Activated naive CD4-positive, alpha-beta T cell treated with anti-CD3 and anti-CD28 coated beads for 36 hours (primary cell): ENCODE results near the gene LSMEM2. TPM values are rescaled to one million over a fixed set of nuclear protein-coding genes. Genes with fewer than 3 reads are reported as not detected.
A peak's percentile ranks its signal among the peaks of the same experiment; 100 is the strongest.

Source experiments
- CTCF ChIA-PET: fragments of 350-600 bp; sonication (Branson Sonifier 250); formaldehyde crosslinking; loops from one replicate; lab custom pipeline; 2021; ENCODE audit warnings: antibody characterized with exemption; lab: Charles Lee
- DNase-seq: peaks from one replicate; pipeline ENCODE4 v3.0.0-alpha.2; 2020
- H3K27ac Mint-ChIP-seq: one replicate; pipeline ENCODE4 v1.8.0; 2021; ENCODE audit warnings: mild to moderate bottlenecking, mixed read lengths
- H3K27me3 Mint-ChIP-seq: one replicate; pipeline ENCODE4 v1.8.0; 2021; ENCODE audit warnings: low read depth, mixed read lengths
- H3K36me3 Mint-ChIP-seq: one replicate; pipeline ENCODE4 v1.8.0; 2021; ENCODE audit warnings: low read depth, mixed read lengths
- H3K4me1 Mint-ChIP-seq: one replicate; pipeline ENCODE4 v1.8.0; 2021; ENCODE audit warnings: low read depth, mixed read lengths
- H3K4me3 Mint-ChIP-seq: one replicate; pipeline ENCODE4 v1.8.0; 2021; ENCODE audit warnings: mild to moderate bottlenecking, moderate library complexity, mixed read lengths
- H3K9me3 Mint-ChIP-seq: one replicate; pipeline ENCODE4 v1.8.0; 2021; ENCODE audit warnings: mixed read lengths
- intact Hi-C: fragments of 100-400 bp; cut with micrococcal nuclease; formaldehyde crosslinking; loops from one replicate; pipeline ENCODE4 v1.15.1; 2023
- total RNA-seq, 2 experiments: library from RNA; stranded (reverse); gene quantifications; one replicate each; pipeline ENCODE4 v1.2.3, GENCODE V29; 2021

Gene LSMEM2
- total RNA-seq, 2 experiments from 2014 or later: not detected

DNA sequence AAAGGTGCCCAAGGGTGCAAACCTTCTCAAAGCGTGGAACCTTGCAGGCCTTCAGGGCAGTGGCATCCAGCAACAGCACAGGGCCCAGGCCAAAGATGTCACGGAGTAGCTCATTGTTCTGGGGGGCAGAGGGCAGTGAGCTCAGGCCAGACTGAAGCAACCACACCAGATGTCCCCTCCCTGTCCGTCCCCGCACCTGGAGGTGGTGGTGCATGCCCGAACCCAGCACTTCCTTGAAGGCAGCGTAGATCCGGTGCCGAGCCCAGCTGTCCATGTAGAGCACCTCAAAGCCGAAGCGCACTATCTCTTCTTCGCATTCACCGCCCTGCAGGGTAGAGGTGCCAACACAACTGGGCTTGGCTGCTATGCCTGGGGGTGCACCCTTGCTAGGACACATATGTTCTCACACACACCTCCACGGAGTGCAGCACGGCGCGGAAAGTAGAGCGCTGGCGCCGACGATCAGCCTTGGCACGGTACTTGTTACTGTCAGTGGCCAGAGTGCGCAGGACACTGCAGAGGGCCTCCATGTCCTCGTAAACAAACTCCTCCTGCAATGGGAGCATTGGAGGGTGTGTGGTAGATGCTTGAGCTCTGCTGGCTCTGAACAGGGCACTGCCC is 9.6 kb downstream of the LSMEM2 start:
- Mint-ChIP-seq H3K27me3 (no peaks in the 10 kb centered on the region), H3K36me3 (peaks cover 30% of the 10 kb centered on the region), H3K4me3 (no peak overlapping the region), H3K9me3 (no peaks in the 10 kb centered on the region), H3K27ac (no peak overlapping the region), H3K4me1 (peaks cover 24% of the 10 kb centered on the region)
- no peak for DNase-seq
- intact Hi-C loops: no loop called here
- CTCF ChIA-PET: interaction anchor here (0.8 to 2.3 kb wide), 2 partner anchors 62 to 261 kb away, joined by 3 to 8 read pairs; no protein-coding TSS in a partner anchor

DNA sequence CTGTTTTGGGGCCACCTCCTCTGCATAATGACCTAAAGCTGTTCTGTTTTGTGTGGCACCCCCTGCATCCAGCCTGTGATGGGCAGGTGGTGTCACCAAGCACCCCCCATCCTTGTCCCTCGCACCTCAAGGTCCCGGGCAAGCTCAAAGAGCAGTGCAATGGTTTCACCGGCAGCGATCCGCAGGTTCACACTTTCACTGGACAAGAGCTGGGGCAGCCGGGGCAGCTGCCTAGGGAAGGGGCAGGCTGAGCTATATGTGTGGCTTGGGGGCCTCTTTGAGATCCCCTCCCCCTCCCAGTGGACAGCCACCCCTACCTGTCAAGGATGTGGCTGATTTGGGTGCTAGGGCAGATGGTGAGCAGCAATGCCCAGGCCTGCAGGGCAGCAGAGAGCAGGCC is 10.2 kb downstream of the LSMEM2 start:
- CTCF ChIA-PET: interaction anchor here (0.8 to 2.3 kb wide), 2 partner anchors 63 to 260 kb away, joined by 3 to 8 read pairs; no protein-coding TSS in a partner anchor
- H3K27ac Mint-ChIP-seq: no peak overlapping the region
- no peak for DNase-seq
- H3K27me3 Mint-ChIP-seq: no peaks in the 10 kb centered on the region
- intact Hi-C loops: no loop called here
- H3K4me3 Mint-ChIP-seq: peak overlapping the region; percentile 12
- peaks cover 24% of the 10 kb centered on the region for H3K4me1 Mint-ChIP-seq
- no peaks in the 10 kb centered on the region for H3K9me3 Mint-ChIP-seq
- H3K36me3 Mint-ChIP-seq: peaks cover 30% of the 10 kb centered on the region

DNA sequence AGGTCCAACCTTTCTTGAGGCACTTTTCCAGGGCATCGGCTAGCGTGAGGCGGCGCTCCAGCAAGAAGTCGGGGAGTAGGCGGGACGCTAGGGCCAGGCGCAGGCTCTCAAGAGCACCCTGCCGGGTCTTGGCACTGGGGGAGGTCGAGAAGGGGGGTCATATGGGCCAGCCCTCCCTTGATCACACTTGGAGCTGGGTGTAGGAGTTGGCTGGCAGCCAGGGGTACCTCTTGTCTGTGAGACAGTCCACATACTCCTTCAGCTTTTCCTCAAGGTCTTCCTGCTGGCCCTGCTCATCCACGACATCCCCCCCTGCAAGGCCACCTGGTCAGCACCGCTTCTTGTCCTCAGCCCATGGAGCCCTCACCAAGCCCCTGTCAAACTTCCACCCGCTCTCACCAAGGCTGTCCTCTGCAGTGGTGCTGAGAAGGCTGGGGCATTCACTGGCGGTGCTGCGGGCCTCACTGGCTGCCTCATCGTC is 11.3 kb downstream of the LSMEM2 start:
- intact Hi-C loops: no loop called here
- Mint-ChIP-seq H3K4me1 (peaks cover 24% of the 10 kb centered on the region), H3K9me3 (no peaks in the 10 kb centered on the region), H3K36me3 (peaks cover 27% of the 10 kb centered on the region), H3K4me3 (peak overlapping the region; percentile 91), H3K27me3 (no peaks in the 10 kb centered on the region), H3K27ac (no peak overlapping the region)
- CTCF ChIA-PET: interaction anchor here (2.3 kb wide), 1 partner anchor 64 kb away, joined by 8 read pairs; no protein-coding TSS in a partner anchor
- DNase-seq: no peak

DNA sequence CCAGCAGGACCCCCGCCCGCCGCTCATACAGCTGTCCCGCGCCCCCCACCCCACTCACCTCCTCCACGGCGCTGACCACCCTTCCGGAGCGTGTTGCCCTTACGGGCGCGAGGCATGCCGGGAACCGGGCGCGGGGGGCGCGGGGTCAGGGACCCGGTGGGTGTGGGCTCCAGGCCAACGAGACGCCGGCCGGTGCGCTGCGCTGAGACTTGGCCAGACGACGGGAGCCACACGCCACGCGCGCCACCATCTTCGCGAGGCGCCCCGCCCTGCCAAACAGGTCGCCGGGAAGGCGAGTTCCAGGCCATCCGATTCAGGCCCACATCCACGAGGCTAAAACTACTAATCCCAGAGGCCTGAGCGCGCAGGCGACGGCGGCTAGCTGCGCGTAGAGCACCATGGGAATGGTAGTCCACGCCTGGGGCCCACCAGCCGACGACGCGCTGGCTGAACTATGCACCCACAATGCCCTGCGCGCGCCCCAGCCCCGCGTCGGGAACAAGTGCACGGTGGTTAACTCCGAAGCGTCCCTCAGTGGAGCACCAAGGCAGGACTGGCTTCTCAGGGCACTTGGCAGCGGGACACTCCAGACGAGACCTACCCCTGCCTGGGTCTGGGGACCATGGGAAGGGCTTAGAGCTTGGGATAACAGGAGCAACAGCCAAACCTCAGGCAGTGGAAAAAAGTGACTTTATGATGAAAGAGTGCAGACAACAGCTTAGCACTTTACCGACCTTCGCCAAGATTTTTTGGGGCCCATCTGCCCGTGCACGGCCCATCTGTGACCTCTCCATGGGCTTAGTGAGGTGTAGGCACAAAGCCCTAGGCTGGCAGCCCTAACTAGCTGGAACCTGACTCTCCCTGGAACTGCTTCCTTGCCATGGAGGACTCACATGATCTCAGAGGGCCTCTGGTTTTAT is 13.5 kb downstream of the LSMEM2 start, which contains the start of gene IFRD2:
Gene IFRD2, minus strand, starts transcription at position 271 of the 920 bp plus-strand sequence. Its CDS starts 155 bp downstream, at position 116.
- Mint-ChIP-seq H3K27ac (peak within 1 kb of the TSS; percentile 88), H3K27me3 (no peaks in the 10 kb centered on the region), H3K4me3 (peak within 1 kb of the TSS; percentile 91), H3K4me1 (peaks cover 24% of the 10 kb centered on the region), H3K36me3 (peaks cover 27% of the 10 kb centered on the region), H3K9me3 (no peaks in the 10 kb centered on the region)
- intact Hi-C loops: loop anchor here (1.0 kb wide), 8 partner anchors 29 to 506 kb away; partner anchors contain the start of genes CYB561D2, IP6K1, NPRL2 and RBM6
- CTCF ChIA-PET: interaction anchor here (0.9 to 2.8 kb wide), 5 partner anchors 16 to 66 kb away, joined by 4 to 13 read pairs (median 8); no protein-coding TSS in a partner anchor
- peak; percentile 98 for DNase-seq

DNA sequence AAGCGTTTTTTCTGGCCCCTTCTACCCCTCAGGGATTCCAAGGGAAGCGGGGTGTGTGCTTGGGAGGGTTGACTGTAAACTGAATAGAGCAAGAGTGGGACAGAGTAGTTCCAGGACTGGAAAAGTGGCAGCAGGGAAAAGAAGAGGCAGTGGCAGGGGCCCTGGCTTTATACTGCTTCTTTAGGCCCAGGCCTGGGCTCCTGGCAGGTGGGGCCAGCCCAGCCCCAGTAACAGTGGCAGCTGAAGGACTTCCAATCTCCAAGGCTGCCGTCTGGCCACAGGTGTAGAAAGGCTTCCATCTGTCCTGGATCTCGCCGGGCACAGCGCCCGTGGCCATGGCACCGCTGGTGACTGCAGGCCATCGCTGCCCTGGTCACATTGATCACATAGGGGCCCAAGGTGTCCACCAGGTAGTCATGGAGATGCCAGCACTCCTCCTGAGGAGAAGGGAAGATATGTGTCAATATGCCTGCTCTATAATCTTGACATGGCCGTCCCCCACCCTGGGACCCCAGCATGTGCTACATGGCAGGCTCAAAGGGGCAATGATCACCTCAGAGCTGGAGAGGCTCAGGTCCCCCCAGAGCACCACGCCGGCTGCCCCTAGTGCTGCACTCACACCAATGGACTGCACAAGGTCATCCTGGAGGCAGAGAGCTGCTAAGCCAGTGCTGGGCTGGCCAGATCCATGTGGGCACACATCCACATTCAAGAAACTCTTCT is 14.4 kb downstream of the LSMEM2 start:
- CTCF ChIA-PET: interaction anchor here (1.5 to 2.8 kb wide), 3 partner anchors 18 to 46 kb away, joined by 4 to 13 read pairs (median 11); no protein-coding TSS in a partner anchor
- H3K36me3 Mint-ChIP-seq: peaks cover 21% of the 10 kb centered on the region
- H3K4me3 Mint-ChIP-seq: peak overlapping the region; percentile 91
- H3K9me3 Mint-ChIP-seq: no peaks in the 10 kb centered on the region
- DNase-seq: no peak
- peak overlapping the region; percentile 88 for H3K27ac Mint-ChIP-seq
- H3K4me1 Mint-ChIP-seq: peaks cover 31% of the 10 kb centered on the region
- intact Hi-C loops: no loop called here
- no peaks in the 10 kb centered on the region for H3K27me3 Mint-ChIP-seq

DNA sequence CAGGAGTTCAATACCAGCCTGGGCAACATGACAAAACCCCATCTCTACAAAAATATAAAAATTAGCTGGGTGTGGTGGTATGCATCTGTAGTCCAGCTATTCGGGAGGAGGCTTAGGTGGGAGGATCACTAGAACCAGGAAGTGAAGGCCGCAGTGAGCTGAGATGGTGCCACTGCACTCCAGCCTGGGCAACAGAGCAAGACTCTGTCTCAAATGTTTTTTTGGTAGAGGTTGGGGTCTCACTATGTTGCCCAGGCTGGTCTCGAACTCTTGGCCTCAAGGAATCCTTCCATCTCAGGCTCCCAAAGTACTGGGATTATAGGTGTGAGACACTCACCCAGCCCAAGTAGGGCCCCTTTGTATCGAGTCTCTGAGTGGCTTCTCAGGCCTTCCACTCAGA is 15.2 kb downstream of the LSMEM2 start:
- intact Hi-C loops: no loop called here
- Mint-ChIP-seq H3K4me3 (no peak overlapping the region), H3K27me3 (no peaks in the 10 kb centered on the region), H3K36me3 (peaks cover 18% of the 10 kb centered on the region), H3K9me3 (no peaks in the 10 kb centered on the region), H3K4me1 (peaks cover 36% of the 10 kb centered on the region), H3K27ac (no peak overlapping the region)
- CTCF ChIA-PET: interaction anchor here (1.5 kb wide), 1 partner anchor 19 kb away, joined by 4 read pairs; no protein-coding TSS in a partner anchor
- no peak for DNase-seq

DNA sequence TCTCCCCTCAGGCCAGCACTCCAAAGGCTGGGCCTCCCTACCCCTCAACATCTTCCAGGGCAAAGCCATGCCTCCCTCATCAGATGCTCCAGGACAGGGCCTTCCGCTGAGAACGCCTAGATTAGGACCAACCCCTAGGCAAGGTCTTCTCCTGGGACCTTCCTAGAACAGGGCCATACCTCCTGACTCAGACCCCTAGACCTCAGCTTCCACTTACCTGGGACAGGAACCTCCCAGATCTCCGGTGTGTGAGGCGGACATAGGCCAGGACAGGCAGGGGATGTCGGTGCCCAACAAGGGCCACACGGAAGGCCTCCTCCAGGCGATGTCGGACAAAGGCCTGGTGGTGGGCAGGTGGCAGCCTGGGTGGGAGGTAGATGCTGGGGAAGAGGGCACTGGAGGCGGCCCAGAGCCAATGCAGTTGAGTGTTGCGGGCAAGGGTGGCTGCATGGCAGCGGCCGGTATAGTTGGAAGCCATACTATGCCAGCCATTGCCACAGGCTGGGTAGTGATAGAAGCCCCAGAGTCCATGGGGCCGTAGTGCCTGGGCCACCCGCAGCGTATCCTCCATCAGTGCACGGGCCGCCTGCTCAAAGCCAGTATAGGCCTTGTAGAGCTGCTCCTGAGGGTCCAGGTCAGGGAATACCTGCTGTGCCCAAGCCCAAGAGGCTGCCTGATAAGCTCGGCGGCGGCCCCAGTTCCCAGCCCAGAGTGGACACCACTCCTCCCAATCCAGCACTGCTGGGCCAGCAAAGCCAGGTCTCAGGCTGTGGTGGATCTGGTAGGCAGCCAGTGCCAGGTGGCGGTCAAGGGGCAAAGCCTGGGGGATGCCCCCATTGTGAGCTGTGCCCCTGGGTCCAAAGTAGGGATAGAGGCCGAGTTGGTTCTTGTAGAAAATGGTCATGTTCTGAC is 15.9 kb downstream of the LSMEM2 start:
- CTCF ChIA-PET: interaction anchor here (1.5 kb wide), 1 partner anchor 20 kb away, joined by 4 read pairs; no protein-coding TSS in a partner anchor
- Mint-ChIP-seq H3K27ac (no peak overlapping the region), H3K27me3 (no peaks in the 10 kb centered on the region), H3K4me1 (peaks cover 35% of the 10 kb centered on the region), H3K9me3 (no peaks in the 10 kb centered on the region), H3K4me3 (no peak overlapping the region), H3K36me3 (peaks cover 13% of the 10 kb centered on the region)
- intact Hi-C loops: no loop called here
- no peak for DNase-seq

DNA sequence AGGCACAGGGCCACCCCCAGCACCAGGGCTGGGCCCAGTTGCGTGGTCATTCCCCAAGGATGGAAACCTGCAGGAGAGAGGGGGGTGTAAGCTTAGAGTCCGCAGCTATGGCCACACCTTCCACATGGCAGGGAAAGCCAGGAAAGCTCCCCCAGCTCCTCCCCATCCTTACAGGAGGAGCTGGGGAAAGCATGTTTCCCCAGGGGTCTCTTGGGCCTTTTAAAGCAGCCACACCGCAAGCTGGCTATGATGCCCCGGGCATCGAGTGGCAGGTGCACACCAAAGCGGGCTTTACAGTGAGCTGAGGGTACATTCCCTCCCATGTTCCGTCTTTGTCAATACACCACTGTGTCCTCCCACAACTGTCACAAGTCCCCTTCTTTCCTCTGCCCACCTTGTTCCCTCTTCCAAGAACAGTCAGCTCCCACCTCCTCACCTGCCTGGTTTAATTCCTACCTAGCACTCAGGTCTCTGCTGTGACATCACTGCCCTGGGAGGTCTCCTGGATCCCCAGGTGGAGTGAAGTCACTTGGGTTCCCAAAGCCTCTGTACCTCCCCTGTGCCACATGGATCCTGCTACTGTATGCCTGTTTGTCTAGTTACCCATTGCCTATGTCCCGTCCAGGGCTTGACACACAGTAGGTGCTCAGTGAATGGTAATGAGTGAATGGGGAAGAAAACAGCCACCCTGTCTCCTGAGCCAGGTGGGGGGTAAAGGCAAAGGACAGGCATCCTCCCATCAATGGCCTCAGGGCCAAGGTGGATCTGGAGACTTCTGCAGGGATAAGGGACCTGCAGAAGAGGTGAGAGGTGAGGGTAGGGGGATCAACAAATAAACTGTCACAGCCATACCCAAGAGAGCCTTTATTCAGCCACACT is 16.9 kb downstream of the LSMEM2 start:
- H3K4me3 Mint-ChIP-seq: no peak overlapping the region
- H3K36me3 Mint-ChIP-seq: peaks cover 7% of the 10 kb centered on the region
- intact Hi-C loops: no loop called here
- CTCF ChIA-PET: interaction anchor here (0.5 to 0.6 kb wide), 2 partner anchors 26 to 53 kb away, joined by 3 read pairs; no protein-coding TSS in a partner anchor
- peak overlapping the region; percentile 11 for H3K27ac Mint-ChIP-seq
- DNase-seq: no peak
- H3K9me3 Mint-ChIP-seq: no peaks in the 10 kb centered on the region
- no peaks in the 10 kb centered on the region for H3K27me3 Mint-ChIP-seq
- H3K4me1 Mint-ChIP-seq: peaks cover 35% of the 10 kb centered on the region

DNA sequence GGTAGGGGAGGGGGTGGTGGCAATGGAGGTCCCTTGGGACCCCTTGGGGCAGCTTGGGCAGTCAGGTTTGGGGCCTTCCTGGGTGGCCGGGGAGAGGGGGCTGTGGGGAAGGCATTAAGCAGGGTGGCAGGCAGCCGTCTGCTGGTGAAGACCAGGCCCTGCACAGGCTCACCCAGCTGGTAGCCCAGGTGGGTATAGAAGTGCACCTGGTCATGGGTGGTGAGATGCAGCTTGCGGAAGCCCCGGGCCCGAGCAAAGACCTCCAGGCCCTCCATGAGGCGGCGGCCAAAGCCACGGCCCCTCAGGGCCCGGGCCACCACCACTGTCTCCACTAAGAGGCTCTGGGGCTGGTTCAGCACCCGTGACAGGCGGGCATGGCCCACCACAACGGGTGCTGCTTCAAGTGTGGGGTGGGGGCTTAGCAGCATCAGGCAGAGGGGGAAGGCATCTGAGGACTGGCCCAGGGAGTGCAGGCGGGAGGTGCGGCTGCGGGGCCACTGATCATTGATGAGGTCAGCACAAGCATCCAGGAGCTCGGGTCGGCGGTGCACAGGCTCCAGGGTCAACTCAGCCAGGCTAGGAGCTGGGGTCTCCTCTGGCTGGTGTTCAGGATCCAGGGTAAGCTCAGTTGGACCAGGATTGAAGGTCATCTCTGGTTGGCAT is 18.0 kb downstream of the LSMEM2 start:
- no peak for DNase-seq
- no peak overlapping the region for H3K27ac Mint-ChIP-seq

DNA sequence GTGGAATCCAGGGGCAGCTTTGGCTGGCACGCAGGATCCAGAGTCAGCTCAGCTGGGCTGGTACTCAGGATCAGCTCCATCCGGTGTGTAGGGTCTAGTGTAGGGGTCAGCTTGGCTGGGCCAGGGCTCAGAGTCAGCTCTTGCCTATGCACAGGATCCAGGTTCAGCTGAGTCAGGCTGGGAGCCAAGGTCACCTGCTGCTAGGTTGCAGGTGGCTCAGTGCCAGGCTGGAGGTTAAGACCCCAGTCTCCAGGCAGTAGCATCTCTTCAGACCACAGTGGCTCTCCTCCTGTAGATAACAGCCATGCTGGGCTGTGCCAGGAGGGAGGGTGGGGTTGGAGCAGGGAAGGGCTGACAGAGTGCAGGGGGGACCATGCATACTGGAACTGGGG is 18.5 kb downstream of the LSMEM2 start:
- H3K4me3 Mint-ChIP-seq: no peak overlapping the region
- CTCF ChIA-PET: interaction anchor here (0.7 kb wide), 1 partner anchor 29 kb away, joined by 3 read pairs; no protein-coding TSS in a partner anchor
- peaks cover 2% of the 10 kb centered on the region for H3K36me3 Mint-ChIP-seq
- no peak for DNase-seq
- peaks cover 32% of the 10 kb centered on the region for H3K4me1 Mint-ChIP-seq
- no peaks in the 10 kb centered on the region for H3K9me3 Mint-ChIP-seq
- no peak overlapping the region for H3K27ac Mint-ChIP-seq
- intact Hi-C loops: no loop called here
- no peaks in the 10 kb centered on the region for H3K27me3 Mint-ChIP-seq

More for the DNA sequence above, 18.0 kb downstream of the LSMEM2 start:
- Mint-ChIP-seq H3K9me3 (no peaks in the 10 kb centered on the region), H3K4me3 (no peak overlapping the region), H3K4me1 (peaks cover 32% of the 10 kb centered on the region), H3K36me3 (peaks cover 2% of the 10 kb centered on the region), H3K27me3 (no peaks in the 10 kb centered on the region)
- CTCF ChIA-PET: interaction anchor here (0.7 kb wide), 1 partner anchor 29 kb away, joined by 3 read pairs; no protein-coding TSS in a partner anchor
- intact Hi-C loops: no loop called here
